HepG2 (cell line): ENCODE results near the gene SPTBN4. TPM values are rescaled to one million over a fixed set of nuclear protein-coding genes. Genes with fewer than 3 reads are reported as not detected.

Experiments
- CBX1 ChIP-seq: IDR thresholded peaks from one replicate; pipeline ENCODE4 v1.6.1; 2016; ENCODE audit warnings: antibody characterized with exemption, low read depth
- EHMT2 ChIP-seq: fragments of 200-600 bp; sonication (generic); IDR thresholded peaks from 2 replicates; pipeline ENCODE4 v1.7.0; 2017; ENCODE audit warnings: antibody characterized with exemption, low read depth, low read length, borderline replicate concordance
- MAFG ChIP-seq: sonication (generic); formaldehyde crosslinking; IDR thresholded peaks from 2 replicates; pipeline ENCODE4 v1.5.1; 2020; ENCODE audit warnings: mild to moderate bottlenecking, missing genetic modification reagents
- POGZ ChIP-seq: sonication (generic); formaldehyde crosslinking; IDR thresholded peaks from 2 replicates; pipeline ENCODE4 v1.4.0; 2020; ENCODE audit warnings: mild to moderate bottlenecking, missing genetic modification reagents
- REXO4 ChIP-seq: sonication (generic); formaldehyde crosslinking; IDR thresholded peaks from 2 replicates; pipeline ENCODE4 v1.8.0; 2022; ENCODE audit warnings: missing genetic modification reagents, mild to moderate bottlenecking, borderline replicate concordance
- RXRA ChIP-seq: sonication (generic); formaldehyde crosslinking; IDR thresholded peaks from 2 replicates; pipeline ENCODE4 v1.5.1; 2020; ENCODE audit warnings: missing genetic modification reagents
- SYNCRIP ChIP-seq: fragments of 200-400 bp; formaldehyde crosslinking; IDR thresholded peaks from 2 replicates; pipeline ENCODE4 v1.6.1; 2018; ENCODE audit warnings: mild to moderate bottlenecking, low read depth, low read length; ENCODE audit not compliant: insufficient read depth
- ZFX ChIP-seq: sonication (generic); formaldehyde crosslinking; IDR thresholded peaks from 2 replicates; pipeline ENCODE4 v1.4.0; 2020; ENCODE audit warnings: mild to moderate bottlenecking, low read depth, missing genetic modification reagents, moderate library complexity
- ZKSCAN1 ChIP-seq: fragments of 150-350 bp; IDR thresholded peaks from 2 replicates; pipeline ENCODE4 v1.6.1; 2014; ENCODE audit warnings: low read length
- ZNF772 ChIP-seq: sonication (generic); formaldehyde crosslinking; IDR thresholded peaks from 2 replicates; pipeline ENCODE4 v1.5.0; 2020; ENCODE audit warnings: mild to moderate bottlenecking, missing genetic modification reagents
- polyA plus RNA-seq, 8 experiments: library from polyadenylated mRNA; depleted of rRNA in 3 of 8; stranded (reverse) in 7 of 8; unstranded in 1 of 8; fragments of >200 nt; fragmentation: Illumina TruSeq in 4 of 8; extraction: Trizol in 4 of 8; gene quantifications; 2 replicates each; pipeline versions ENCODE4 v1.2.1 to v1.2.3, GENCODE V29; 2011 to 2016; ENCODE audit warnings: low read depth in 4 of 8, missing spikeins in 1 of 8, mixed read lengths in 1 of 8; ENCODE audit not compliant: insufficient read depth in 1 of 8
- total RNA-seq, 5 experiments: library from RNA; depleted of rRNA; stranded (reverse); fragments of >200 nt; fragmentation: Illumina TruSeq; extraction: Trizol; gene quantifications; 2 replicates each; pipeline ENCODE4 v1.2.3, GENCODE V29; 2016; ENCODE audit warnings: low read depth in 1 of 5
- TF ChIP-seq, protein P1 (sequence below): sonication (generic); formaldehyde crosslinking; IDR thresholded peaks from 2 replicates; pipeline ENCODE4 v1.4.0; 2020; ENCODE audit warnings: missing genetic modification reagents, borderline replicate concordance
- TF ChIP-seq, protein P2 (sequence below): sonication (generic); formaldehyde crosslinking; IDR thresholded peaks from 2 replicates; pipeline ENCODE4 v1.4.0; 2020; ENCODE audit warnings: missing genetic modification reagents, mild to moderate bottlenecking, borderline replicate concordance
- TF ChIP-seq, protein P3 (sequence below): sonication (generic); formaldehyde crosslinking; IDR thresholded peaks from 2 replicates; pipeline ENCODE4 v1.5.0; 2020; ENCODE audit warnings: mild to moderate bottlenecking, missing genetic modification reagents
- TF ChIP-seq, protein P4 (sequence below): sonication (generic); formaldehyde crosslinking; IDR thresholded peaks from 2 replicates; pipeline ENCODE4 v1.5.0; 2020; ENCODE audit warnings: missing genetic modification reagents
- TF ChIP-seq, protein P5 (sequence below): sonication (generic); formaldehyde crosslinking; IDR thresholded peaks from 2 replicates; pipeline ENCODE4 v1.5.0; 2020; ENCODE audit warnings: mild to moderate bottlenecking, missing genetic modification reagents

Gene SPTBN4
- total and polyA plus RNA-seq, 2 of the 13 experiments (the other 11 are each of a cell fraction or from before 2014, with no cell fraction given): 0.11 TPM

DNA sequence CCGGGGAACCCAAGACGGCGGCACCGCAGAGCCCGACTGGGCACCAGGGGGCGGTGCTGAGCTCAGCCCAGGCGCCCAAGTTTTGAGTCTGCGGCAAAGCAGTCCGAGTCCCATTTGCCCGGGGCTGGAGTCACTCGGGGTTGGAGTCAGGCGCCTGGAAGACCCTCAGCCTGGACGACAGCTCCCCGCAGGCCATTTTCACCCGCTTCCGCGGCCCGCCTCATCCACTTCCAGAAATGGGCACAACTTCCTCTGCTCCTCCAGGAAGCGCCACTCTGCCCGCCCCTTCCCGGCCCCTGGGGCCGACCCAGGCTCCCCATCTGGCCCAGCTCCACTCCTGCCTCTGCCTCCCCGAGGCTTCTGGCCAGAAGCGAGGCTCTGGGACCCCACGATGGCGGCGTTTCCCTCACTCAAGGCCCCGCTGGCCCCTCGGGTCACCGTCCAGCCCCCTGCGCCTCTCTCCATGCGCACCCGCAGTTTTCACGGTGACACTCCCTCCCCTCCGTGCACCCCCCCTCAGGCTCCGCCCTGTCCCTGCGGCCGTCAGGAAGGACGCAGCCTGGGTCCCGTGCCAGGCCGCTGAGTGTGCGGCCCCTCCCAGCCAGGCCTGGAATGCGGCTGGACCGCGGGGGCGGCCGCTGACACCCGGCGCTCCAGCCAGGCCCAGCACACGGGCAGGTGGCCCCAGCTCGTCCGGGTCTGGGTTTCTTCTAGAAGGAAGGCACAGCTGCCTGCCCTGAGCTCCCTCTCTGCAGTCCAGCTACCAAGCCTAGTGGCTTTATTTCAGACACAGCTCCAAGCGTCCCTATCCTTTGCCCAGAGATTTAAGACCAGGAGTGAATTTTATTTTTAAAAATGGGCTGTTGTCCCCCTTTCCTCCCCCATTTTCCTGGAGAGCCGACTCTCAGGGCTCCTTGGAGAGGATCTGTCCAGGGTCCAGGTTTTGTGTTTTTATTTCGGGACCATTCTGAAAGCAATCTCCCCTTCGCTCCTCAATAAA lies 45.7 kb upstream of the SPTBN4 start (continued):
- TF ChIP-seq, protein P1, sequence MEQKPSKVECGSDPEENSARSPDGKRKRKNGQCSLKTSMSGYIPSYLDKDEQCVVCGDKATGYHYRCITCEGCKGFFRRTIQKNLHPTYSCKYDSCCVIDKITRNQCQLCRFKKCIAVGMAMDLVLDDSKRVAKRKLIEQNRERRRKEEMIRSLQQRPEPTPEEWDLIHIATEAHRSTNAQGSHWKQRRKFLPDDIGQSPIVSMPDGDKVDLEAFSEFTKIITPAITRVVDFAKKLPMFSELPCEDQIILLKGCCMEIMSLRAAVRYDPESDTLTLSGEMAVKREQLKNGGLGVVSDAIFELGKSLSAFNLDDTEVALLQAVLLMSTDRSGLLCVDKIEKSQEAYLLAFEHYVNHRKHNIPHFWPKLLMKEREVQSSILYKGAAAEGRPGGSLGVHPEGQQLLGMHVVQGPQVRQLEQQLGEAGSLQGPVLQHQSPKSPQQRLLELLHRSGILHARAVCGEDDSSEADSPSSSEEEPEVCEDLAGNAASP: 0 out of 2 replicates have a peak, but pooled peaks have one; percentile 11
- TF ChIP-seq, protein P2, sequence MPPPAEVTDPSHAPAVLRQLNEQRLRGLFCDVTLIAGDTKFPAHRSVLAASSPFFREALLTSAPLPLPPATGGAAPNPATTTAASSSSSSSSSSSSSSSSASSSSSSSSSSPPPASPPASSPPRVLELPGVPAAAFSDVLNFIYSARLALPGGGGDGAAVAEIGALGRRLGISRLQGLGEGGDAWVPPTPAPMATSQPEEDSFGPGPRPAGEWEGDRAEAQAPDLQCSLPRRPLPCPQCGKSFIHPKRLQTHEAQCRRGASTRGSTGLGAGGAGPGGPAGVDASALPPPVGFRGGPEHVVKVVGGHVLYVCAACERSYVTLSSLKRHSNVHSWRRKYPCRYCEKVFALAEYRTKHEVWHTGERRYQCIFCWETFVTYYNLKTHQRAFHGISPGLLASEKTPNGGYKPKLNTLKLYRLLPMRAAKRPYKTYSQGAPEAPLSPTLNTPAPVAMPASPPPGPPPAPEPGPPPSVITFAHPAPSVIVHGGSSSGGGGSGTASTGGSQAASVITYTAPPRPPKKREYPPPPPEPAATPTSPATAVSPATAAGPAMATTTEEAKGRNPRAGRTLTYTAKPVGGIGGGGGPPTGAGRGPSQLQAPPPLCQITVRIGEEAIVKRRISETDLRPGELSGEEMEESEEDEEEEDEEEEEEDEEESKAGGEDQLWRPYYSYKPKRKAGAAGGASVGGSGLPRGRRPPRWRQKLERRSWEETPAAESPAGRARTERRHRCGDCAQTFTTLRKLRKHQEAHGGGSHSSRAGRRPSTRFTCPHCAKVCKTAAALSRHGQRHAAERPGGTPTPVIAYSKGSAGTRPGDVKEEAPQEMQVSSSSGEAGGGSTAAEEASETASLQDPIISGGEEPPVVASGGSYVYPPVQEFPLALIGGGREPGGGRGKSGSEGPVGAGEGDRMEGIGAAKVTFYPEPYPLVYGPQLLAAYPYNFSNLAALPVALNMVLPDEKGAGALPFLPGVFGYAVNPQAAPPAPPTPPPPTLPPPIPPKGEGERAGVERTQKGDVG (CRISPR knock-in tag): no peak; the same call in 1 of the 2 replicates
- TF ChIP-seq CBX1 (peak; percentile 56), EHMT2 (no peak), POGZ (peak; percentile 91), ZNF772 (CRISPR knock-in tag) (peak; percentile 91), SYNCRIP (no peak), MAFG (no peak), ZFX (CRISPR knock-in tag) (peak; percentile 97), RXRA (CRISPR knock-in tag) (peak; percentile 79), REXO4 (CRISPR knock-in tag) (0 out of 2 replicates have a peak, but pooled peaks have one; percentile 56), ZKSCAN1 (no peak)
- TF ChIP-seq, protein P3, sequence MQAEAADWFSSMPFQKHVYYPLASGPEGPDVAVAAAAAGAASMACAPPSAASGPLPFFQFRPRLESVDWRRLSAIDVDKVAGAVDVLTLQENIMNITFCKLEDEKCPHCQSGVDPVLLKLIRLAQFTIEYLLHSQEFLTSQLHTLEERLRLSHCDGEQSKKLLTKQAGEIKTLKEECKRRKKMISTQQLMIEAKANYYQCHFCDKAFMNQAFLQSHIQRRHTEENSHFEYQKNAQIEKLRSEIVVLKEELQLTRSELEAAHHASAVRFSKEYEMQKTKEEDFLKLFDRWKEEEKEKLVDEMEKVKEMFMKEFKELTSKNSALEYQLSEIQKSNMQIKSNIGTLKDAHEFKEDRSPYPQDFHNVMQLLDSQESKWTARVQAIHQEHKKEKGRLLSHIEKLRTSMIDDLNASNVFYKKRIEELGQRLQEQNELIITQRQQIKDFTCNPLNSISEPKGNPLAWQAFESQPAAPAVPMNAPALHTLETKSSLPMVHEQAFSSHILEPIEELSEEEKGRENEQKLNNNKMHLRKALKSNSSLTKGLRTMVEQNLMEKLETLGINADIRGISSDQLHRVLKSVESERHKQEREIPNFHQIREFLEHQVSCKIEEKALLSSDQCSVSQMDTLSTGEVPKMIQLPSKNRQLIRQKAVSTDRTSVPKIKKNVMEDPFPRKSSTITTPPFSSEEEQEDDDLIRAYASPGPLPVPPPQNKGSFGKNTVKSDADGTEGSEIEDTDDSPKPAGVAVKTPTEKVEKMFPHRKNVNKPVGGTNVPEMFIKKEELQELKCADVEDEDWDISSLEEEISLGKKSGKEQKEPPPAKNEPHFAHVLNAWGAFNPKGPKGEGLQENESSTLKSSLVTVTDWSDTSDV (CRISPR knock-in tag): peak; percentile 75; the same call in 1 of the 2 replicates
- TF ChIP-seq, protein P4, sequence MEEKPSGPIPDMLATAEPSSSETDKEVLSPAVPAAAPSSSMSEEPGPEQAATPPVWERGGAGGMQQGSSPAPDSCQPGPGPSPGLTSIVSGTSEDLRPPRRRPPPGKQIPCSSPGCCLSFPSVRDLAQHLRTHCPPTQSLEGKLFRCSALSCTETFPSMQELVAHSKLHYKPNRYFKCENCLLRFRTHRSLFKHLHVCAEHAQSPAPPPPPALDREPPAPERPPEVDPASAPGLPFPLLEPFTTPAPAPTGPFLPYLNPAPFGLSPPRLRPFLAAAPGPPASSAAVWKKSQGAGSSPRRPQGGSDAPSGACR (CRISPR knock-in tag): peak; percentile 41; the same call in 1 of the 2 replicates
- TF ChIP-seq, protein P5, sequence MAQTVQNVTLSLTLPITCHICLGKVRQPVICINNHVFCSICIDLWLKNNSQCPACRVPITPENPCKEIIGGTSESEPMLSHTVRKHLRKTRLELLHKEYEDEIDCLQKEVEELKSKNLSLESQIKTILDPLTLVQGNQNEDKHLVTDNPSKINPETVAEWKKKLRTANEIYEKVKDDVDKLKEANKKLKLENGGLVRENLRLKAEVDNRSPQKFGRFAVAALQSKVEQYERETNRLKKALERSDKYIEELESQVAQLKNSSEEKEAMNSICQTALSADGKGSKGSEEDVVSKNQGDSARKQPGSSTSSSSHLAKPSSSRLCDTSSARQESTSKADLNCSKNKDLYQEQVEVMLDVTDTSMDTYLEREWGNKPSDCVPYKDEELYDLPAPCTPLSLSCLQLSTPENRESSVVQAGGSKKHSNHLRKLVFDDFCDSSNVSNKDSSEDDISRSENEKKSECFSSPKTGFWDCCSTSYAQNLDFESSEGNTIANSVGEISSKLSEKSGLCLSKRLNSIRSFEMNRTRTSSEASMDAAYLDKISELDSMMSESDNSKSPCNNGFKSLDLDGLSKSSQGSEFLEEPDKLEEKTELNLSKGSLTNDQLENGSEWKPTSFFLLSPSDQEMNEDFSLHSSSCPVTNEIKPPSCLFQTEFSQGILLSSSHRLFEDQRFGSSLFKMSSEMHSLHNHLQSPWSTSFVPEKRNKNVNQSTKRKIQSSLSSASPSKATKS (CRISPR knock-in tag): no peak
